GM23248 (cell line): ENCODE results near the gene PTPRK. TPM values are rescaled to one million over a fixed set of nuclear protein-coding genes. Genes with fewer than 3 reads are reported as not detected.

ENCODE experiments used
- DNase-seq: peaks from one replicate; pipeline ENCODE4 v3.0.0-alpha.2; 2015
- H2AFZ ChIP-seq: fragments of 200-600 bp; sonication (generic); 2 replicates; pipeline ENCODE4 v1.6.1; 2016; ENCODE audit warnings: antibody characterized with exemption
- H3F3A ChIP-seq: fragments of 200-600 bp; sonication (generic); 2 replicates; pipeline ENCODE4 v1.6.1; 2016; ENCODE audit warnings: mild to moderate bottlenecking, antibody characterized with exemption, mixed run types; ENCODE audit not compliant: insufficient read depth
- H3K27ac ChIP-seq: fragments of 200-600 bp; sonication (generic); 2 replicates; pipeline ENCODE4 v1.5.1; 2016; ENCODE audit warnings: mild to moderate bottlenecking
- H3K27me3 ChIP-seq: fragments of 200-600 bp; sonication (generic); replicated peaks from 2 replicates; pipeline ENCODE4 v1.6.1; 2016; ENCODE audit warnings: mild to moderate bottlenecking; ENCODE audit not compliant: insufficient read depth
- H3K36me3 ChIP-seq: fragments of 200-600 bp; sonication (generic); 2 replicates; pipeline ENCODE4 v1.6.1; 2016; ENCODE audit warnings: low read depth, mild to moderate bottlenecking
- H3K4me1 ChIP-seq: fragments of 200-600 bp; sonication (generic); 2 replicates; pipeline ENCODE4 v1.6.1; 2016; ENCODE audit warnings: mild to moderate bottlenecking; ENCODE audit not compliant: insufficient read depth
- H3K4me2 ChIP-seq: fragments of 200-600 bp; sonication (generic); one replicate; pipeline ENCODE4 v1.6.1; 2016; ENCODE audit warnings: mild to moderate bottlenecking; ENCODE audit not compliant: unreplicated experiment
- H3K4me3 ChIP-seq: fragments of 200-600 bp; sonication (generic); 2 replicates; pipeline ENCODE4 v1.5.1; 2016; ENCODE audit warnings: mild to moderate bottlenecking
- H3K79me2 ChIP-seq: fragments of 200-600 bp; sonication (generic); 2 replicates; pipeline ENCODE4 v1.6.1; 2016; ENCODE audit warnings: mild to moderate bottlenecking; ENCODE audit not compliant: insufficient read depth
- H3K9ac ChIP-seq: fragments of 200-600 bp; sonication (generic); 2 replicates; pipeline ENCODE4 v1.6.1; 2016; ENCODE audit warnings: mild to moderate bottlenecking
- H3K9me2 ChIP-seq: fragments of 200-600 bp; sonication (generic); 2 replicates; pipeline ENCODE4 v1.6.1; 2016; ENCODE audit warnings: mixed run types, mild to moderate bottlenecking, moderate library complexity; ENCODE audit not compliant: insufficient read depth
- H3K9me3 ChIP-seq: fragments of 200-600 bp; sonication (generic); one replicate; pipeline ENCODE4 v1.6.1; 2017; ENCODE audit warnings: low read depth
- H4K20me1 ChIP-seq: fragments of 200-600 bp; sonication (generic); 2 replicates; pipeline ENCODE4 v1.6.0; 2016; ENCODE audit not compliant: insufficient read depth
- EZH2 ChIP-seq: fragments of 200-600 bp; sonication (generic); IDR thresholded peaks from 2 replicates; pipeline ENCODE4 v1.6.1; 2018; ENCODE audit warnings: antibody characterized with exemption, mild to moderate bottlenecking; ENCODE audit not compliant: insufficient read depth, poor library complexity, severe bottlenecking
- EZH2phosphoT487 ChIP-seq: fragments of 200-600 bp; sonication (generic); IDR thresholded peaks from 2 replicates; pipeline ENCODE4 v1.6.1; 2018; ENCODE audit warnings: antibody characterized with exemption, moderate library complexity, mild to moderate bottlenecking, low read depth; ENCODE audit not compliant: insufficient read depth
- WGBS, 2 experiments: methylation state at CpG; one replicate each; pipeline ENCODE4 v1.1.6; 2015 to 2017; ENCODE audit warnings: low lambda C conversion rate in 2 of 2, low coverage in 1 of 2; ENCODE audit errors: missing lambda C conversion rate in 2 of 2; 5-methylcytosine and 5-hydroxymethylcytosine counted together
- in situ Hi-C: fragments of 300-500 bp; cut with MboI; formaldehyde crosslinking; loops from 2 replicates; pipeline ENCODE4 v1.15.0; 2020
- polyA plus RNA-seq: library from polyadenylated mRNA; unstranded; fragments of >200 nt; fragmentation: Nextera tagmentation; extraction: Ambion mirVana; gene quantifications from 2 replicates; pipeline ENCODE4 v1.2.1, GENCODE V29; 2016
- total RNA-seq: library from RNA; depleted of rRNA; stranded (reverse); fragments of >200 nt; shearing (Covaris generic); gene quantifications from 2 replicates; pipeline ENCODE4 v1.2.3, GENCODE V29; 2014

The PTPRK gene
- total and polyA plus RNA-seq, 2 experiments from 2014 or later = 22.3 to 34.5 TPM

GRCh38 chr6:128403618-128404444 lies 116.6 kb downstream of the PTPRK start:
- no peak overlapping the region for H3K9ac ChIP-seq
- in situ Hi-C loops = no loop called here
- H3K9me3 ChIP-seq = no peaks in the 10 kb centered on the region
- H3K27ac ChIP-seq = no peak overlapping the region
- no peaks in the 10 kb centered on the region for H3K36me3 ChIP-seq
- H3K27me3 ChIP-seq = no peaks in the 10 kb centered on the region
- no peaks in the 10 kb centered on the region; the same call in 1 of the 2 replicates for H3F3A ChIP-seq
- no peak for DNase-seq
- no peak overlapping the region for H2AFZ ChIP-seq
- WGBS, 2 experiments = 98 to 99% methylated on average over 4 of the region's 4 CpGs
- no peaks in the 10 kb centered on the region for H3K4me1 ChIP-seq
- no peak overlapping the region for H3K4me3 ChIP-seq
- no peaks in the 10 kb centered on the region for H3K9me2 ChIP-seq
- TF ChIP-seq EZH2 = no peak
- TF ChIP-seq EZH2phosphoT487 = no peak
- H3K4me2 ChIP-seq = no peak overlapping the region
- no peaks in the 10 kb centered on the region for H3K79me2 ChIP-seq
- H4K20me1 ChIP-seq = no peaks in the 10 kb centered on the region

- Histone ChIP-seq H4K20me1 (no peaks in the 10 kb centered on the region), H3K4me3 (no peak overlapping the region), H3K4me2 (no peak overlapping the region), H3K9me3 (no peaks in the 10 kb centered on the region), H3K27me3 (no peaks in the 10 kb centered on the region), H3K79me2 (no peaks in the 10 kb centered on the region), H3K36me3 (no peaks in the 10 kb centered on the region), H2AFZ (no peak overlapping the region), H3F3A (no peaks in the 10 kb centered on the region; the same call in 1 of the 2 replicates), H3K9me2 (no peaks in the 10 kb centered on the region), H3K4me1 (no peaks in the 10 kb centered on the region), H3K27ac (no peak overlapping the region), H3K9ac (no peak overlapping the region)
- no peak for TF ChIP-seq EZH2
- TF ChIP-seq EZH2phosphoT487 = no peak
- WGBS, 2 experiments = 95 to 99% methylated on average over 4 of the region's 4 CpGs
- in situ Hi-C loops = no loop called here
- DNase-seq = no peak
Observed at GRCh38 chr6:128400875-128401274, 119.5 kb downstream of the PTPRK start.

- Histone ChIP-seq H4K20me1 (no peaks in the 10 kb centered on the region), H3K27me3 (no peaks in the 10 kb centered on the region), H3F3A (no peaks in the 10 kb centered on the region; the same call in 1 of the 2 replicates), H3K36me3 (no peaks in the 10 kb centered on the region), H3K4me2 (no peak overlapping the region), H3K4me1 (no peaks in the 10 kb centered on the region), H3K79me2 (no peaks in the 10 kb centered on the region), H2AFZ (no peak overlapping the region), H3K9me2 (no peaks in the 10 kb centered on the region), H3K9ac (no peak overlapping the region), H3K27ac (no peak overlapping the region), H3K9me3 (no peaks in the 10 kb centered on the region), H3K4me3 (no peak overlapping the region)
- in situ Hi-C loops = no loop called here
- no peak for DNase-seq
- TF ChIP-seq EZH2 (no peak), EZH2phosphoT487 (no peak)
- 92 to 94% methylated on average over 9 of the region's 9 CpGs for WGBS, 2 experiments
Observed at GRCh38 chr6:128397996-128398395, 122.4 kb downstream of the PTPRK start.

- H2AFZ ChIP-seq = no peak overlapping the region
- H3K27ac ChIP-seq = no peak overlapping the region
- no peak for DNase-seq
- in situ Hi-C loops = no loop called here
- no peaks in the 10 kb centered on the region for H3K79me2 ChIP-seq
- no peaks in the 10 kb centered on the region for H3K9me2 ChIP-seq
- H3K4me1 ChIP-seq = no peaks in the 10 kb centered on the region
- 98 to 99% methylated on average over 3 of the region's 3 CpGs for WGBS, 2 experiments
- no peaks in the 10 kb centered on the region for H4K20me1 ChIP-seq
- no peak overlapping the region for H3K9ac ChIP-seq
- no peak overlapping the region for H3K4me3 ChIP-seq
- no peaks in the 10 kb centered on the region for H3K9me3 ChIP-seq
- no peaks in the 10 kb centered on the region; the same call in 1 of the 2 replicates for H3F3A ChIP-seq
- H3K27me3 ChIP-seq = no peaks in the 10 kb centered on the region
- H3K36me3 ChIP-seq = no peaks in the 10 kb centered on the region
- TF ChIP-seq EZH2 (no peak), EZH2phosphoT487 (no peak)
- no peak overlapping the region for H3K4me2 ChIP-seq
Observed at GRCh38 chr6:128395596-128395995, 124.8 kb downstream of the PTPRK start.
